CD14-positive monocyte (primary cell): Measurements from ENCODE around the gene CGN. TPM values are rescaled to one million over a fixed set of nuclear protein-coding genes. Genes with fewer than 3 reads are reported as not detected.

Experiments
- DNase-seq, 3 donors: peaks; one replicate each; pipeline ENCODE4 v3.0.0-alpha.2; 2011 to 2022
- H2AFZ ChIP-seq: 2 replicates; pipeline ENCODE4 v1.6.0; 2012; ENCODE audit warnings: mild to moderate bottlenecking, low read depth, low read length, inconsistent platforms; ENCODE audit not compliant: insufficient read depth, poor library complexity, severe bottlenecking
- H3K27ac ChIP-seq, 2 donors: 1 replicate in 1 of 2; 2 replicates in 1 of 2; pipeline ENCODE4 v1.5.1; 2012 to 2013; ENCODE audit warnings: low read length in 2 of 2, control low read depth in 1 of 2, inconsistent platforms in 1 of 2, low read depth in 1 of 2, mild to moderate bottlenecking in 1 of 2
- H3K27me3 ChIP-seq, 2 donors: one replicate each; pipeline versions ENCODE4 v1.6.0 to v1.6.1; 2011 to 2013; ENCODE audit warnings: low read length in 2 of 2; ENCODE audit not compliant: control insufficient read depth in 2 of 2, insufficient read depth in 2 of 2
- H3K36me3 ChIP-seq, 2 donors: replicated peaks in 1 of 2; 1 replicate in 1 of 2; 2 replicates in 1 of 2; pipeline versions ENCODE4 v1.5.1 to v1.6.1; 2012 to 2013; ENCODE audit warnings: low read length in 2 of 2, control low read depth in 1 of 2, inconsistent platforms in 1 of 2, mild to moderate bottlenecking in 1 of 2; ENCODE audit not compliant: insufficient read depth in 2 of 2, control insufficient read depth in 1 of 2
- H3K4me1 ChIP-seq, 2 donors: 1 replicate in 1 of 2; 2 replicates in 1 of 2; pipeline versions ENCODE4 v1.5.1 to v1.6.1; 2012 to 2013; ENCODE audit warnings: low read length in 2 of 2, control low read depth in 1 of 2, inconsistent platforms in 1 of 2, mild to moderate bottlenecking in 1 of 2, moderate library complexity in 1 of 2; ENCODE audit not compliant: insufficient read depth in 2 of 2, control insufficient read depth in 1 of 2
- H3K4me2 ChIP-seq: replicated peaks from 2 replicates; pipeline ENCODE3; 2012; ENCODE audit warnings: low read length, moderate library complexity, mild to moderate bottlenecking; ENCODE audit not compliant: poor library complexity, severe bottlenecking; ENCODE audit errors: extremely low read depth
- H3K4me3 ChIP-seq, 3 experiments: fragments of 200-600 bp in 1 of 3; sonication (generic) in 1 of 3; replicated peaks in 1 of 3; 1 replicate in 2 of 3; 2 replicates in 1 of 3; pipeline ENCODE4 v1.5.1; 2011 to 2013; ENCODE audit warnings: low read length in 3 of 3, mild to moderate bottlenecking in 3 of 3, control low read depth in 2 of 3, low read depth in 2 of 3, inconsistent platforms in 1 of 3, moderate library complexity in 1 of 3
- H3K79me2 ChIP-seq: 2 replicates; pipeline ENCODE4 v1.6.0; 2012; ENCODE audit warnings: mild to moderate bottlenecking, control low read depth, inconsistent platforms, low read length, moderate library complexity; ENCODE audit not compliant: insufficient read depth
- H3K9ac ChIP-seq: 2 replicates; pipeline ENCODE4 v1.6.0; 2017; ENCODE audit warnings: low read length, mild to moderate bottlenecking; ENCODE audit not compliant: insufficient read depth, poor library complexity, severe bottlenecking
- H3K9me3 ChIP-seq, 2 donors: replicated peaks in 1 of 2; 1 replicate in 1 of 2; 2 replicates in 1 of 2; pipeline versions ENCODE4 v1.5.1 to v1.6.1; 2012 to 2013; ENCODE audit warnings: low read length in 2 of 2, control low read depth in 1 of 2; ENCODE audit not compliant: control insufficient read depth in 1 of 2, insufficient read depth in 1 of 2
- H4K20me1 ChIP-seq: 2 replicates; pipeline ENCODE4 v1.6.0; 2012; ENCODE audit warnings: mild to moderate bottlenecking, low read length, control low read depth, moderate library complexity; ENCODE audit not compliant: insufficient read depth
- H3K27ac Mint-ChIP-seq, 7 donors: one replicate each; pipeline ENCODE4 v1.8.0; 2020; ENCODE audit warnings: mild to moderate bottlenecking in 7 of 7, mixed read lengths in 7 of 7, moderate library complexity in 6 of 7, inconsistent platforms in 2 of 7
- H3K27me3 Mint-ChIP-seq, 3 donors: one replicate each; pipeline ENCODE4 v1.8.0; 2021 to 2022; ENCODE audit warnings: low read depth in 3 of 3, mild to moderate bottlenecking in 3 of 3, mixed read lengths in 3 of 3, moderate library complexity in 3 of 3, inconsistent platforms in 1 of 3
- H3K36me3 Mint-ChIP-seq, 2 donors: one replicate each; pipeline ENCODE4 v1.8.0; 2020; ENCODE audit warnings: mixed read lengths in 2 of 2, inconsistent platforms in 1 of 2, mild to moderate bottlenecking in 1 of 2
- H3K4me1 Mint-ChIP-seq: one replicate; pipeline ENCODE4 v1.8.0; 2020; ENCODE audit warnings: mild to moderate bottlenecking, mixed read lengths
- H3K4me3 Mint-ChIP-seq, 2 donors: one replicate each; pipeline ENCODE4 v1.8.0; 2020; ENCODE audit warnings: mild to moderate bottlenecking in 2 of 2, mixed read lengths in 2 of 2, moderate library complexity in 1 of 2
- H3K9me3 Mint-ChIP-seq, 7 donors: one replicate each; pipeline ENCODE4 v1.8.0; 2020 to 2022; ENCODE audit warnings: mixed read lengths in 7 of 7, mild to moderate bottlenecking in 6 of 7, moderate library complexity in 6 of 7, inconsistent platforms in 2 of 7
- CTCF ChIP-seq: fragments of 200-600 bp; IDR thresholded peaks from one replicate; pipeline ENCODE4 v1.8.0; 2022; ENCODE audit warnings: antibody characterized with exemption, mild to moderate bottlenecking
- WGBS: methylation state at CpG from one replicate; pipeline ENCODE4 v1.1.5; 2013; ENCODE audit warnings: missing lambda C conversion rate; ENCODE audit not compliant: insufficient coverage; 5-methylcytosine and 5-hydroxymethylcytosine counted together
- intact Hi-C, 2 donors: fragments of 100-400 bp; cut with micrococcal nuclease; formaldehyde crosslinking; loops; one replicate each; pipeline versions ENCODE4 v1.15.0 to v1.15.1; 2023
- polyA plus RNA-seq, 3 donors: library from polyadenylated mRNA; depleted of rRNA in 1 of 3; unstranded in 2 of 3; stranded (reverse) in 1 of 3; fragments of 300-500 nt in 2 of 3; fragments of >200 nt in 1 of 3; fragmentation: Illumina TruSeq in 2 of 3; gene quantifications; 1 replicate in 2 of 3; 2 replicates in 1 of 3; pipeline ENCODE4 v1.2.3, GENCODE V29; 2012 to 2021

CGN gene
- polyA plus RNA-seq, 3 donors = not detected

- Mint-ChIP-seq H3K4me3 (no peak overlapping the region), H3K27ac (no peak overlapping the region), H3K36me3 (no peaks in the 10 kb centered on the region), H3K4me1 (no peaks in the 10 kb centered on the region), H3K27me3 (peaks cover 2 to 7% (median 2%) of the 10 kb centered on the region in 3 donors), H3K9me3 (no peaks in the 10 kb centered on the region)
- Histone ChIP-seq H3K27me3 (no peaks in the 10 kb centered on the region), H3K9me3 (no peaks in the 10 kb centered on the region), H3K79me2 (no peaks in the 10 kb centered on the region), H3K4me1 (no peaks in the 10 kb centered on the region), H3K4me3 (no peak overlapping the region), H3K27ac (no peak overlapping the region), H4K20me1 (no peaks in the 10 kb centered on the region), H3K9ac (no peak overlapping the region), H3K4me2 (no peak overlapping the region), H3K36me3 (no peaks in the 10 kb centered on the region), H2AFZ (no peak overlapping the region)
- 100% methylated on average over 5 of the region's 5 CpGs for WGBS
- no peak for TF ChIP-seq CTCF
- intact Hi-C loops = no loop called here
- DNase-seq = no peak
Observed at GRCh38 chr1:151523326-151523725, 12.1 kb downstream of the CGN start.

- intact Hi-C loops = no loop called here
- 98% methylated on average over 7 of the region's 7 CpGs for WGBS
- H3K27ac Mint-ChIP-seq = no peak overlapping the region
Observed at GRCh38 chr1:151524736-151525135, 13.5 kb downstream of the CGN start.

More at GRCh38 chr1:151524736-151525135, 13.5 kb downstream of the CGN start:
- Histone ChIP-seq H3K4me3 (no peak overlapping the region), H3K79me2 (no peaks in the 10 kb centered on the region), H3K4me2 (no peak overlapping the region), H3K27ac (no peak overlapping the region), H3K36me3 (no peaks in the 10 kb centered on the region), H3K9ac (no peak overlapping the region), H3K9me3 (no peaks in the 10 kb centered on the region), H3K4me1 (no peaks in the 10 kb centered on the region), H3K27me3 (no peaks in the 10 kb centered on the region), H4K20me1 (no peaks in the 10 kb centered on the region), H2AFZ (peak overlapping the region; percentile 13)
- no peaks in the 10 kb centered on the region for H3K4me1 Mint-ChIP-seq
- H3K4me3 Mint-ChIP-seq = no peak overlapping the region
- no peak for TF ChIP-seq CTCF
- H3K9me3 Mint-ChIP-seq = no peaks in the 10 kb centered on the region
- DNase-seq = no peak
- no peaks in the 10 kb centered on the region for H3K36me3 Mint-ChIP-seq
- peaks cover 2 to 8% (median 2%) of the 10 kb centered on the region in 3 donors for H3K27me3 Mint-ChIP-seq
